ENCODE measurements around the gene RAET1L. TPM values are rescaled to one million over a fixed set of nuclear protein-coding genes. Genes with fewer than 3 reads are reported as not detected.
"Not testable (repeated sequence)": the region's sequence is repeated elsewhere in the genome, so short reads cannot be mapped to it uniquely, and the experiment has no call there.

The RAET1L gene
- total RNA-seq, 1 experiment from 2014 or later, result not detected

GRCh38 chr6:150063640-150064039 lies 38.3 kb upstream of the RAET1L start:
- H3K27ac ChIP-seq (ENCODE audit: low read length), result no peak overlapping the region
- in situ Hi-C loops (cut with HindIII; ENCODE audit: low pct_unique_long_range_greater_than_20kb, low sequenced_read_pairs) (no loop called here), intact Hi-C loops (cut with micrococcal nuclease; ENCODE audit: unreplicated experiment) (no loop called here)
- BruUV-seq (replicated peaks), result no TSS peak
- CTCF ChIA-PET, result no interaction called here
- POLR2A ChIA-PET, result no interaction called here
- ATAC-seq (no peak), DNase-seq (ENCODE audit: low read depth, low spot score) (no peak)
- H3K4me3 ChIP-seq (ENCODE audit: low read depth in 2 of 2, low read length in 2 of 2), result no peak overlapping the region
- no peaks in the 10 kb centered on the region for H3K9me3 ChIP-seq (ENCODE audit: control insufficient read depth, insufficient read depth, low read depth, low read length)
- H3K4me1 ChIP-seq (ENCODE audit: control insufficient read depth, insufficient read depth, low read length), result peaks cover 3% of the 10 kb centered on the region; the same call in 1 of the 2 replicates
- H3K36me3 ChIP-seq (ENCODE audit: control insufficient read depth, insufficient read depth, low read length), result no peaks in the 10 kb centered on the region; the same call in 1 of the 2 replicates
- 0 out of 2 replicates have a peak, but pooled peaks cover 2% of the 10 kb centered on the region for H3K27me3 ChIP-seq (ENCODE audit: control insufficient read depth, insufficient read depth, low read length)
- TF ChIP-seq SIN3A (IDR thresholded peaks at IDR 0.05; ENCODE audit: borderline replicate concordance, insufficient read depth, low read depth, low read length) (no peak), CTCF (IDR thresholded peaks at IDR 0.05) (no peak), REST (IDR thresholded peaks at IDR 0.05; ENCODE audit: insufficient read depth in 1 of 2, low read depth in 2 of 2, low read length in 1 of 2) (no peak), POLR2AphosphoS5 (IDR thresholded peaks at IDR 0.05; ENCODE audit: low read depth, low read length) (no peak)

GRCh38 chr6:150059973-150060372 lies 34.6 kb upstream of the RAET1L start:
- H3K27me3 ChIP-seq (ENCODE audit: control insufficient read depth, insufficient read depth, low read length), result peaks cover 13% of the 10 kb centered on the region
- intact Hi-C loops (cut with micrococcal nuclease; ENCODE audit: unreplicated experiment); POLR2A ChIA-PET; DNase-seq (ENCODE audit: low read depth, low spot score); H3K9me3 ChIP-seq (ENCODE audit: control insufficient read depth, insufficient read depth, low read depth, low read length); ATAC-seq; H3K27ac ChIP-seq (ENCODE audit: low read length); BruUV-seq (replicated peaks); H3K4me1 ChIP-seq (ENCODE audit: control insufficient read depth, insufficient read depth, low read length); in situ Hi-C loops (cut with HindIII; ENCODE audit: low pct_unique_long_range_greater_than_20kb, low sequenced_read_pairs); CTCF ChIA-PET; H3K4me3 ChIP-seq (ENCODE audit: low read depth in 2 of 2, low read length in 2 of 2); H3K36me3 ChIP-seq (ENCODE audit: control insufficient read depth, insufficient read depth, low read length): not testable (repeated sequence)

GRCh38 chr6:150058986-150059385 lies 33.7 kb upstream of the RAET1L start:
- DNase-seq (ENCODE audit: low read depth, low spot score) (no peak), ATAC-seq (no peak)
- TF ChIP-seq CTCF (IDR thresholded peaks at IDR 0.05), result no peak
- no peak for TF ChIP-seq REST (IDR thresholded peaks at IDR 0.05; ENCODE audit: insufficient read depth in 1 of 2, low read depth in 2 of 2, low read length in 1 of 2)
- TF ChIP-seq SIN3A (IDR thresholded peaks at IDR 0.05; ENCODE audit: borderline replicate concordance, insufficient read depth, low read depth, low read length), result no peak
- TF ChIP-seq TCF7L2 (IDR thresholded peaks at IDR 0.05; ENCODE audit: low read depth, low read length), result no peak
- no peak for TF ChIP-seq POLR2AphosphoS5 (IDR thresholded peaks at IDR 0.05; ENCODE audit: low read depth, low read length)
- ChIA-PET CTCF (no interaction called here), POLR2A (no interaction called here)
- no peak overlapping the region for H3K27ac ChIP-seq (ENCODE audit: low read length)
- in situ Hi-C loops (cut with HindIII; ENCODE audit: low pct_unique_long_range_greater_than_20kb, low sequenced_read_pairs) (no loop called here), intact Hi-C loops (cut with micrococcal nuclease; ENCODE audit: unreplicated experiment) (no loop called here)
- H3K4me1 ChIP-seq (ENCODE audit: control insufficient read depth, insufficient read depth, low read length), result no peaks in the 10 kb centered on the region
- H3K4me3 ChIP-seq (ENCODE audit: low read depth in 2 of 2, low read length in 2 of 2), result no peak overlapping the region
- H3K27me3 ChIP-seq (ENCODE audit: control insufficient read depth, insufficient read depth, low read length), result peaks cover 13% of the 10 kb centered on the region
- no TSS peak for BruUV-seq (replicated peaks)
- H3K36me3 ChIP-seq (ENCODE audit: control insufficient read depth, insufficient read depth, low read length), result no peaks in the 10 kb centered on the region
- no peaks in the 10 kb centered on the region for H3K9me3 ChIP-seq (ENCODE audit: control insufficient read depth, insufficient read depth, low read depth, low read length)

Data from Panc1 (cell line).